ENCODE measurements around the gene EED.
"Not testable (repeated sequence)": the region's sequence is repeated elsewhere in the genome, so short reads cannot be mapped to it uniquely, and the experiment has no call there.

Gene EED

DNA sequence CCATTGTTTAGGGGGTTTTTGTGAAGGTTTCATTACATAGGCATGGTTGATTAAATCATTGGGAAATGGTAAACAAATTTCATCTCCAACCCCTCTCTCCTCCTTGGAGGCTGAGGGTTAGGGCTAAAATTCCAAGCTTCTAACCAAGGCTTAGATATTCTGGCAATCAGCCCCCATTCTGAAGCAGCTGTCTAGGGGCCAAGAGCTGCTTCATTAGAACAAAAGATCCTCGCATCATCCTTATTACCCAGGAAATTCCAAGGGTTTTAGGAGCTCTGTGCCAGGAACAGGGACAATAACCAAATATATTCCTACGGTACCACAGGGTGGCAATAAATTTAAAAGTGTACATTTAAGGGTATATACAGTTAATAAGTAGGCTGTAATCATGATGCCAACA lies 22.5 kb upstream of the EED start:
- TF ChIP-seq, protein P1, sequence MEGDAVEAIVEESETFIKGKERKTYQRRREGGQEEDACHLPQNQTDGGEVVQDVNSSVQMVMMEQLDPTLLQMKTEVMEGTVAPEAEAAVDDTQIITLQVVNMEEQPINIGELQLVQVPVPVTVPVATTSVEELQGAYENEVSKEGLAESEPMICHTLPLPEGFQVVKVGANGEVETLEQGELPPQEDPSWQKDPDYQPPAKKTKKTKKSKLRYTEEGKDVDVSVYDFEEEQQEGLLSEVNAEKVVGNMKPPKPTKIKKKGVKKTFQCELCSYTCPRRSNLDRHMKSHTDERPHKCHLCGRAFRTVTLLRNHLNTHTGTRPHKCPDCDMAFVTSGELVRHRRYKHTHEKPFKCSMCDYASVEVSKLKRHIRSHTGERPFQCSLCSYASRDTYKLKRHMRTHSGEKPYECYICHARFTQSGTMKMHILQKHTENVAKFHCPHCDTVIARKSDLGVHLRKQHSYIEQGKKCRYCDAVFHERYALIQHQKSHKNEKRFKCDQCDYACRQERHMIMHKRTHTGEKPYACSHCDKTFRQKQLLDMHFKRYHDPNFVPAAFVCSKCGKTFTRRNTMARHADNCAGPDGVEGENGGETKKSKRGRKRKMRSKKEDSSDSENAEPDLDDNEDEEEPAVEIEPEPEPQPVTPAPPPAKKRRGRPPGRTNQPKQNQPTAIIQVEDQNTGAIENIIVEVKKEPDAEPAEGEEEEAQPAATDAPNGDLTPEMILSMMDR (IDR thresholded peaks at IDR 0.05; ENCODE audit: control extremely low read depth, extremely low read depth, low read depth, missing control alignments): no peak
- ChIA-PET CTCF (interaction anchor here (0.7 to 6.7 kb wide), 11 partner anchors 7 to 180 kb away, joined by 3 to 40 read pairs (median 3); no protein-coding TSS in a partner anchor), POLR2A (no interaction called here)
- DNase-seq (ENCODE audit: extremely low spot score): no peak

DNA sequence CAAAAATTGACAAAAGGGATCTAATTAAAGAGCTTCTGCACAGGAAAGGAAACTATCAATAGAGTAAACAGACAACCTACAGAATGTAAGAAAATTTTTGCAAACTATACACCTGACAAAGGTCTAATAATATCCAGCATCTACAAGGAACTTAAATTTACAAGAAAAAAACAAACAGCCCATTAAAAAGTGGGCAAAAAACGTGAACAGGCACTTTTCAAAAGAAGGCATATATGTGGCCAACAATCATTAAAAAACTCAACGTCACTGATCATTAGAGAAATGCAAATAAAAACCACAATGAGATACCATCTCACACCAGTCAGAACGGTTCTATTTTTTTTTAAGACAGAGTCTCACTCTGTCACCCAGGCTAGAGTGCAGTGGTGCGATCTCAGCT lies 20.0 kb upstream of the EED start:
- POLR2A ChIA-PET; DNase-seq (ENCODE audit: extremely low spot score): not testable (repeated sequence)
- CTCF ChIA-PET: interaction anchor here (1.1 to 2.5 kb wide), 2 partner anchors 31 to 183 kb away, joined by 3 to 6 read pairs; no protein-coding TSS in a partner anchor

DNA sequence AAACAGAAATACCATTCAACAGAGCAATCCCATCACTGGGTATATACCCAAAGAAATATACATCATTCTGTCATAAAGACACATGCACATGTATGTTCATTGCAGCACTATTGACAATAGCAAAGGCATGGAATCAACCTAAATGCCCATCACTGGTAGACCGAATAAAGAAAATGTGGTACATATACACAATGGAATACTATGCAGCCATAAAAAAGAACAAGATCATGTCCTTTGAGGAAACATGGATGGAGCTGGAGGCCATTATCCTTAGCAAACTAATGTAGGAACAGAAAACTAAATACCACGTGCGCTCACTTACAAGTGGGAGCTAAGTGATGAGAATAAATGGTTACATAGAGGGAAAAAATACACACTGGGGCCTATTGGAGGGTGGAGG lies 19.2 kb upstream of the EED start:
- CTCF ChIA-PET: interaction anchor here (1.0 to 1.2 kb wide), 3 partner anchors 15 to 32 kb away, joined by 3 read pairs; no protein-coding TSS in a partner anchor
- DNase-seq (ENCODE audit: extremely low spot score); POLR2A ChIA-PET: not testable (repeated sequence)

DNA sequence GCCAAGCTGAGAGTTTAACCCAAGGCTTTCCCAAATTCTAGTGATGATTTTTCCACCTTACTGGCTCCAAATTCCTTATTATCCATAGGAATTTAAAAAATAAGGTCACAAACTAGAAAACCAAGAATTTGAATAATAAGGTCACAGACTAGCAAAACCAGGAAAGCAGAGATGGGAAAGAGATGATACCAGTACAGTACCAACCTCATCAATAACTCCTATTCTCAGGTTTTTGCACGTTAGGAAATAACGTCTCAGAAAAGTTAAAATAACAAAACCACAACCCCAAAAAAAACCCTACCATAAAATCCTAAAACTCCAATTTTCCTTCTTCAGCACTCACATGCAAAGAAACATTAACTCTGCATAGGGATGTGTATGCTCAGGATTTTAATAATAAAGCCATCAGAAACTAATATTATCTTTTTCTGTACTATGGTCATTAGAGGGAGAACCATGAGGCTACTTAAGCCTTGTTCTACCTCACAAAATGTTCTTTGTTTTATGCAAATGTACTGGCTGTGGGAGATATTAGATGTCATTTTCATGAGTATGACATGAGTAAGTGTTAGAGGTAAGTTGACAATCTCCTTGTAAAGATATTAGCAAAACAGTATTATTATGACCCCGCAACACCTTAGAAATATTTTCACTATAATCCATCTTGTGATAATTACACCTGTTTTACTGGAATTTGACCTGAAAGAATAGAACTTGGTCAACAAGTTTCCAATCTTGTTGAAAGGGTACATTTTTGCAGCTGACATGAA lies 16.1 kb upstream of the EED start:
- DNase-seq (ENCODE audit: extremely low spot score): no peak
- TF ChIP-seq, protein P1 (IDR thresholded peaks at IDR 0.05; ENCODE audit: control extremely low read depth, extremely low read depth, low read depth, missing control alignments): no peak
- POLR2A ChIA-PET: no interaction called here
- CTCF ChIA-PET: interaction anchor here (1.1 to 1.8 kb wide), 5 partner anchors 7 to 63 kb away, joined by 3 to 4 read pairs (median 3); no protein-coding TSS in a partner anchor

DNA sequence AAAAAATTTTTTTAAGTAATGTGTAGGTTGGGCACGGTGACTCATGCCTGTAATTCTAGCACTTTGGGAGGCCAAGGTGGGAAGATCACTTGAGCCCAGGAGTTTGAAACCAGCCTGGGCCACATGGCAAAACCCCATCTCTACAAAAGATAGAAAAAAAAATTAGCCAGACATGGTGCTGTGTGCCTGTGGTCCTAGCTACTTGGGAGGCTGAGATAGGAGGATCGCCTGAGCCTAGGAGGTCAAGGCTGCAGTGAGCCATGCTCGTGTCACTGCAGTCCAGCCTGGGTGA lies 15.6 kb upstream of the EED start:
- CTCF ChIA-PET: interaction anchor here (1.2 to 1.8 kb wide), 6 partner anchors 8 to 61 kb away, joined by 3 to 7 read pairs (median 4); no protein-coding TSS in a partner anchor
- POLR2A ChIA-PET; DNase-seq (ENCODE audit: extremely low spot score): not testable (repeated sequence)

DNA sequence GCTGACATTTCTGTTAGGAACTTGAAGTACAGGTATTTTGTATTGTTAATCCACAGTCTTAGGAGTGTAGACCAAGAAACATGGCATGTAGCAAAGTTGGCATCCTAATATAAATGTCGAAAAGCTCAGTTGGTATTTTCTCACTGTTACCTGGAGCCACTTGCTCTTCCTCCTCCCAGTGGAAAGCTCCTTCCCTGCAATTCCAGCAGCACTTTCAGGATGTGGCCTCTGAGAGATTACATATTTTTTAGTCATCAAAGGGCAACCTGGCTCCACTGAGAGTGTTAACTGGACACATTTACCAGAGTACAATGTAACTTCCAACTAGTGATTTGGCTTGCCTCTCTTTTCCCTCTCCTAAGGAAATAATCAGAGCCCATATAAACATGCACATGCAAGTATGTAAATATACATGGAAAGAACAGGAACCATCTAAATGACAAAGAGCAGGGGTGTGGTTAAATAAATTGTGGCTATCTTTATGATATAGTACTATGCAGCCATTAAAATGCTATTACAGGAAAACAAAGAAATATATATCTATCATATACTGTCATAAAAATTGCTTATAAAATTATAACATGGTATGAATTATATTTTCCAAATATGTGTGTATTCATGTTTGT lies 14.3 kb upstream of the EED start:
- POLR2A ChIA-PET: no interaction called here
- CTCF ChIA-PET: interaction anchor here (0.9 to 1.8 kb wide), 9 partner anchors 9 to 375 kb away, joined by 3 to 9 read pairs (median 3); partner anchors contain the start of gene CCDC83
- DNase-seq (ENCODE audit: extremely low spot score): no peak
- TF ChIP-seq, protein P1 (IDR thresholded peaks at IDR 0.05; ENCODE audit: control extremely low read depth, extremely low read depth, low read depth, missing control alignments): no peak

DNA sequence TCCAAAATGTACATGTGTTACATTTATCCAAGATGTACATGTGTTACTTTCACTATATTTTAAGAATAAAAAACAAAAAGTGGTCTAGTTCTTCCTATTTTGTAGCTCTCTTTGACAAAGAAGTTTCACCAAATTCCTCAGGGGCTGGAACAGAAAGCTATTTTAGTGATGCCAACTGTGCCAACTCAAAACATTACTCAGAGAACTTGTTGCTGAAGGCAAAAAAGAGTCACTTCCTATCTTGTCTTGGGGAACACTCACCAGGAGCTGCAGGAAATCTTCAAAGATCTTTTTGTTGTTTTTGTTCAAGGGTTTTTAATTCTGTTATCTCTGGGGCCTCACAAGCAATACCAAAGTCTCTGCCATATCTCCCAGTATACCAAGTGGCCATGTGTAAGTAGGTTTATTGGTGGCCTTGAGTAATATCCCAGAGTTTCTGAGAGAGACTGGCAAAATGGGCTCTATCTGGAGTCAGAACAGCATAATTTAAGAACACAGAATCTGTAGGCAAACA lies 13.6 kb upstream of the EED start:
- ChIA-PET POLR2A (no interaction called here), CTCF (interaction anchor here (0.9 to 1.8 kb wide), 5 partner anchors 9 to 189 kb away, joined by 3 to 9 read pairs (median 5); no protein-coding TSS in a partner anchor)
- no peak for DNase-seq (ENCODE audit: extremely low spot score)
- TF ChIP-seq, protein P1 (IDR thresholded peaks at IDR 0.05; ENCODE audit: control extremely low read depth, extremely low read depth, low read depth, missing control alignments): no peak

DNA sequence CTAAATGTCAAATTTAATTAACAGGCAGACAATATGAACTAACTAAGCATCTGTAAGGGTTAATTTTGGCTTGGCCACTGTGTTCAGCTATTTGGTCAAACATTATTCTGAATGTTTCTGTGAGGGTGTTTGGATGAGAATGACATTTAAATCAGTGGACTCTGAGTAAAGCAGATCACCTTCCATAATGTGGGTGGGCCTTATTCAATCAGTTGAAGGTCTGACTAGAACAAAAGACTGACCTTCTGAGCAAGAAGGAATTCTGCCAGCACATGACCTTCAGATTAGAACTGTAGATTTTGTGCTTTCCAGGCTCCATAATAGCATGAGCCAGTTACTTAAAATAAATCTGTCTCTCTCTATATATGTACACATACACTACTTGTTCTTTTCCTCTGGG lies 12.0 kb upstream of the EED start:
- ChIA-PET CTCF (interaction anchor here (1.6 kb wide), 2 partner anchors 14 to 163 kb away, joined by 3 to 5 read pairs; partner anchors contain the start of gene PICALM), POLR2A (no interaction called here)
- no peak for DNase-seq (ENCODE audit: extremely low spot score)
- TF ChIP-seq, protein P1 (IDR thresholded peaks at IDR 0.05; ENCODE audit: control extremely low read depth, extremely low read depth, low read depth, missing control alignments): no peak

Data from GM10248 (cell line).